ENCODE measurements around the gene TM4SF5. TPM values are rescaled to one million over a fixed set of nuclear protein-coding genes. Genes with fewer than 3 reads are reported as not detected.

TM4SF5 gene
- total and polyA plus RNA-seq, 2 of the 8 experiments (the other 6 are each of a cell fraction or from before 2014, with no cell fraction given): not detected

DNA sequence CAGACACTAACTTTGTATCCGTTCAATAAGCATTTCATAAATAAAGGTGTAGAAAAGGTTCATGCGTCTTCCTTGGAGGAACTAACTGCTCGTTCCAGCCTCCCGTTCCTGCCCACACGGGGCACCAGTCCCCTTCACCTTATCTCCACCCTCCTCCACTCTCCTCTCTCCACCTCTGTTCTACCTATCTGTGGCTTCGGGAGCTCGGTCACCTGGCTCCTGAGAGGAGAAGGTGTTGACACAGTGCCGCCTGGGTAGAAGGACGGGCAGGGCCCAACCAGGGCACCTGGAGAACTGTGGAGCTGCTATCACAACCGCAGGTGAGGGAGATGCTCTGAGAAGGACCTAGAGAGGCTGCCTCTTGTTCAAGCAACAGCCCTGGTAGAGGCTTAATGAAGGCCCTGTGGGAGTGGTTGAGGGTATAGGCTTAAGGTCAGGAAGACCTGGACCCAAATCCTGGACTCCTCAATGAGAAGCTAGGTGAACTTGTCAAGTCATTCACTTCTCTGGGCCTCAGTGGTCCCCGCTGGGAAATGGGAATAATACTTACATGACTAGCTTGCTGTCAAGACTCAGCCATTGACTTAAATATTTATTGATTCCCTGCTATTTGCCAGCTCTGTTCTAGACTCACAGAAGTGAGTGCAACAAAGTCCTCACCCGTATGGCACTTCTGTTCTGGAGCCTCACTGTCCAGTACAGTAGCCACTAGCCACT, 51.8 kb downstream of the TM4SF5 start:
- POLR2A ChIA-PET (ENCODE audit: partially characterized antibody): interaction anchor here (0.6 to 2.7 kb wide), 7 partner anchors 9 to 266 kb away, joined by 3 to 14 read pairs (median 3); partner anchors contain the start of genes MINK1 and PLD2
- H3K27me3 ChIP-seq (replicated peaks in 1 of 4; ENCODE audit: control insufficient read depth in 3 of 4, extremely low read depth in 1 of 4, insufficient read depth in 3 of 4, low read length in 3 of 4): no peaks in the 10 kb centered on the region

More for the DNA sequence above, 51.8 kb downstream of the TM4SF5 start:
- Histone ChIP-seq H3K4me1 (replicated peaks in 1 of 4; ENCODE audit: control insufficient read depth in 3 of 4, insufficient read depth in 4 of 4, low read length in 3 of 4) (no peaks in the 10 kb centered on the region), H2BK120ac (replicated peaks; ENCODE audit: low read depth, low read length) (no peak overlapping the region), H3K9ac (replicated peaks in 1 of 4; ENCODE audit: extremely low read depth in 1 of 4, low read depth in 3 of 4, low read length in 3 of 4) (no peak overlapping the region), H2BK12ac (ENCODE audit: low read depth, low read length) (no peak overlapping the region), H3K18ac (ENCODE audit: extremely low read depth, low read length) (no peak overlapping the region), H3K4me3 (ENCODE audit: extremely low read depth in 1 of 4, insufficient read depth in 2 of 4, low read depth in 3 of 4, low read length in 4 of 4) (no peak overlapping the region), H2BK5ac (ENCODE audit: low read depth, low read length) (no peak overlapping the region), H2AFZ (ENCODE audit: low read length) (no peak overlapping the region), H3K4ac (replicated peaks; ENCODE audit: insufficient read length, low read depth, low read length) (no peak overlapping the region), H2AK5ac (ENCODE audit: low read depth, low read length) (no peak overlapping the region), H3K27ac (ENCODE audit: low read depth, low read length) (no peak overlapping the region), H3K9me3 (ENCODE audit: insufficient read depth in 2 of 2, low read depth in 1 of 2, low read length in 1 of 2) (no peaks in the 10 kb centered on the region), H4K91ac (replicated peaks; ENCODE audit: insufficient read length, low read length) (no peak overlapping the region), H4K5ac (ENCODE audit: insufficient read length, low read depth, low read length) (no peak overlapping the region), H3K4me2 (ENCODE audit: insufficient read depth in 1 of 2, low read depth in 2 of 2, low read length in 2 of 2) (no peak overlapping the region), H3K14ac (ENCODE audit: insufficient read length) (no peak overlapping the region), H3K23me2 (ENCODE audit: low read depth, low read length) (no peaks in the 10 kb centered on the region), H4K8ac (ENCODE audit: extremely low read depth, insufficient read depth, low read length) (no peak overlapping the region), H3K56ac (replicated peaks; ENCODE audit: insufficient read length, low read depth, low read length) (no peak overlapping the region), H2BK20ac (ENCODE audit: low read length) (no peak overlapping the region), H2BK15ac (ENCODE audit: low read length) (no peak overlapping the region), H4K20me1 (replicated peaks in 1 of 2; ENCODE audit: control insufficient read depth in 1 of 2, insufficient read depth in 2 of 2, low read length in 2 of 2) (peaks cover 0 to 2% of the 10 kb centered on the region in 2 experiments), H3K36me3 (ENCODE audit: control insufficient read depth in 2 of 4, insufficient read depth in 4 of 4, low read length in 3 of 4) (peaks cover 0 to 3% (median 1%) of the 10 kb centered on the region in 4 experiments; a peak in 4 of 8 replicates), H3K79me2 (ENCODE audit: control insufficient read depth in 1 of 2, insufficient read depth in 2 of 2, low read length in 2 of 2) (no peaks in the 10 kb centered on the region), H3K79me1 (ENCODE audit: low read depth, low read length) (no peaks in the 10 kb centered on the region), H3K23ac (ENCODE audit: insufficient read length) (no peak overlapping the region)
- no peak for DNase-seq (ENCODE audit: low read depth in 1 of 2, low spot score in 2 of 2)
- FAIRE-seq: no peak
- WGBS, 2 experiments (ENCODE audit: extremely low coverage in 1 of 2, insufficient coverage in 1 of 2, insufficient read length in 1 of 2, insufficient replicate concordance in 2 of 2, low coverage in 1 of 2, low lambda C conversion rate in 2 of 2, missing lambda C conversion rate in 1 of 2): 87% methylated on average over 12 of the region's 12 CpGs; no CpG with 5 or more reads in 1 of the 2 experiments
- CTCF ChIA-PET (ENCODE audit: partially characterized antibody): interaction anchor here (0.7 to 4.1 kb wide), 10 partner anchors 8 to 133 kb away, joined by 3 to 16 read pairs (median 4); no protein-coding TSS in a partner anchor
- TF ChIP-seq CTCF (IDR thresholded peaks at IDR 0.05; ENCODE audit: control extremely low read depth in 1 of 3, insufficient read depth in 1 of 3, low read depth in 1 of 3, low read length in 3 of 3): peak in 1 of 3 experiments; percentile 19; a peak in 1 of 4 replicates
- TF ChIP-seq ATF3 (IDR thresholded peaks at IDR 0.05; ENCODE audit: insufficient read depth, low read depth, low read length): no peak
- TF ChIP-seq RAD21 (IDR thresholded peaks at IDR 0.05 in 1 of 2, conservative IDR thresholded peaks at IDR 0.05 in 1 of 2; ENCODE audit: low read depth in 2 of 2, low read length in 2 of 2): 0 out of 4 replicates have a peak, but pooled peaks of 1 of the 2 experiments have one; percentile 6
- no peak for TF ChIP-seq TCF12 (IDR thresholded peaks at IDR 0.05; ENCODE audit: low read depth, low read length)
